Osteocyte (in vitro differentiated cells): ENCODE data around the gene SNAP23. TPM values are rescaled to one million over a fixed set of nuclear protein-coding genes. Genes with fewer than 3 reads are reported as not detected.
A peak's percentile ranks its signal among the peaks of the same experiment; 100 is the strongest.

Experiments
- DNase-seq: peaks from one replicate; pipeline ENCODE4 v3.0.0; 2021; ENCODE audit warnings: mixed read lengths; ENCODE audit not compliant: unreplicated experiment; ENCODE audit errors: extremely low spot score
- H3K27ac Mint-ChIP-seq: one replicate; pipeline ENCODE4 v1.8.0; 2021; ENCODE audit warnings: mild to moderate bottlenecking, mixed read lengths; ENCODE audit not compliant: unreplicated experiment
- H3K27me3 Mint-ChIP-seq: one replicate; pipeline ENCODE4 v1.8.0; 2021; ENCODE audit warnings: mixed read lengths; ENCODE audit not compliant: unreplicated experiment
- H3K36me3 Mint-ChIP-seq: one replicate; pipeline ENCODE4 v1.8.0; 2021; ENCODE audit warnings: mixed read lengths; ENCODE audit not compliant: unreplicated experiment
- H3K4me1 Mint-ChIP-seq: one replicate; pipeline ENCODE4 v1.8.0; 2021; ENCODE audit warnings: mixed read lengths; ENCODE audit not compliant: unreplicated experiment
- H3K4me3 Mint-ChIP-seq: one replicate; pipeline ENCODE4 v1.8.0; 2021; ENCODE audit warnings: mild to moderate bottlenecking, moderate library complexity, mixed read lengths; ENCODE audit not compliant: unreplicated experiment
- H3K9me3 Mint-ChIP-seq: one replicate; pipeline ENCODE4 v1.8.0; 2021; ENCODE audit warnings: mixed read lengths; ENCODE audit not compliant: unreplicated experiment
- CTCF ChIP-seq: fragments of 200-600 bp; sonication (generic); IDR thresholded peaks from 2 replicates; pipeline ENCODE4 v1.5.0; 2021; ENCODE audit warnings: antibody characterized with exemption, mild to moderate bottlenecking, moderate library complexity
- total RNA-seq: library from RNA; stranded (reverse); gene quantifications from 2 replicates; pipeline ENCODE4 v1.2.1, GENCODE V29; 2021

The SNAP23 gene
- total RNA-seq, 1 donor from 2014 or later: 72.7 TPM

GRCh38 chr15:42490291-42490670 lies 5.2 kb upstream of the SNAP23 start:
- TF ChIP-seq CTCF: no peak
- Mint-ChIP-seq H3K27ac (peak overlapping the region; percentile 100), H3K36me3 (peaks cover 2% of the 10 kb centered on the region), H3K27me3 (no peaks in the 10 kb centered on the region), H3K9me3 (no peaks in the 10 kb centered on the region), H3K4me3 (peak overlapping the region; percentile 95), H3K4me1 (peaks cover 44% of the 10 kb centered on the region)
- DNase-seq: no peak

GRCh38 chr15:42490671-42491538 lies 4.5 kb upstream of the SNAP23 start, which contains the start of gene ZNF106:
ZNF106 (minus strand) TSS chr15:42491141; CDS start chr15:42472289, 18,852 bp downstream.
- Mint-ChIP-seq H3K27me3 (no peaks in the 10 kb centered on the region), H3K4me1 (peaks cover 49% of the 10 kb centered on the region), H3K36me3 (no peaks in the 10 kb centered on the region), H3K4me3 (peak within 1 kb of the TSS; percentile 95), H3K9me3 (no peaks in the 10 kb centered on the region), H3K27ac (peak within 1 kb of the TSS; percentile 100)
- DNase-seq: peak; percentile 97
- TF ChIP-seq CTCF: no peak

GRCh38 chr15:42491539-42492225 lies 3.8 kb upstream of the SNAP23 start:
- Mint-ChIP-seq H3K27me3 (no peaks in the 10 kb centered on the region), H3K27ac (peak overlapping the region; percentile 100), H3K4me1 (peaks cover 56% of the 10 kb centered on the region), H3K4me3 (peak overlapping the region; percentile 95), H3K9me3 (no peaks in the 10 kb centered on the region), H3K36me3 (no peaks in the 10 kb centered on the region)
- TF ChIP-seq CTCF: no peak
- DNase-seq: no peak

DNA sequence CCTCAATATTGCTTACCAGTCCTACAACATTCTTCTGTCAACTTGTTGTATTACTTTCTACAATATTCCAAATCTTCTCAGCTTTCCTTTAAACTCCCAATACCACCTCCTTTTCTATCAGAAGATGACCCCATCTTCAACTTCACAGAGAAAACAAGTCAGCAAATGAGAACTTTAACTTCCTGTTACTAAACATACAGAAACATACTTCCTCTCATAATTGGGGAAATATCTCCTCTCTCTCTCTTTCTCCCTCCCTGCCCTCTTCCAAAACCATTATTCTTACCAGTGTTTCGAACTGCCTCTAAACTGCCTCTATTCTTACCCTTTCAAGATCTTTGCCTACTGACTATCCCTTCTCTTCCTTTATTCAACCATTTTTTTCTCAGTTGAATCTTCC lies 1.8 kb upstream of the SNAP23 start:
- peak overlapping the region; percentile 99 for H3K27ac Mint-ChIP-seq
- no peak for TF ChIP-seq CTCF
- H3K4me3 Mint-ChIP-seq: no peak overlapping the region
- peaks cover 59% of the 10 kb centered on the region for H3K4me1 Mint-ChIP-seq
- H3K27me3 Mint-ChIP-seq: no peaks in the 10 kb centered on the region
- no peaks in the 10 kb centered on the region for H3K9me3 Mint-ChIP-seq
- H3K36me3 Mint-ChIP-seq: no peaks in the 10 kb centered on the region
- no peak for DNase-seq

DNA sequence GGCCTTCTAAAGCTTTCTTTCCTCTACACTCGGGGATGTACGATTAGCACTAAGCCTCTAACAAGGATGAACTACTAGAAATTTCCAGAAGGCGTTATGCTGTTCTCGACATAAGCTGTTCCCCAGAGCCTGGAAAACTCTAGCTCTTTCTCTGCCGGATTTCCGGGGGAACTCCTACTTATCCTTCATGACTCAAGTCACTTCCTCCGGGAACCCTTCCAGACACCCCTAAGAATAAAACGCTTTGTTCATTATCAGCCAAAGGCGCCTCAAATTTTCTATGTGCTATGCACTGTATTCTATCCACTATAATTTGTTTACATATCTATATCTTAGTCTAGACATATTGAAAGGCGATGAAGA lies 455 bp upstream of the SNAP23 start:
- peaks cover 65% of the 10 kb centered on the region for H3K4me1 Mint-ChIP-seq
- DNase-seq: no peak

More for the DNA sequence above, 455 bp upstream of the SNAP23 start:
- Mint-ChIP-seq H3K9me3 (no peaks in the 10 kb centered on the region), H3K4me3 (peak overlapping the region; percentile 100), H3K27ac (peak overlapping the region; percentile 99), H3K36me3 (peaks cover 3% of the 10 kb centered on the region), H3K27me3 (no peaks in the 10 kb centered on the region)
- no peak for TF ChIP-seq CTCF
